Stimulated activated CD4-positive, alpha-beta T cell treated with anti-CD3 and anti-CD28 coated beads, TNF-alpha, amount 100 ng/mL, for 4 hours (primary cell): Measurements from ENCODE around the gene RORC.
A peak's percentile ranks its signal among the peaks of the same experiment; 100 is the strongest.

Source experiments
- DNase-seq, 3 experiments: peaks; one replicate each; pipeline ENCODE4 v3.0.0-alpha.2; 2020; ENCODE audit warnings: low read depth in 3 of 3

The RORC gene

DNA sequence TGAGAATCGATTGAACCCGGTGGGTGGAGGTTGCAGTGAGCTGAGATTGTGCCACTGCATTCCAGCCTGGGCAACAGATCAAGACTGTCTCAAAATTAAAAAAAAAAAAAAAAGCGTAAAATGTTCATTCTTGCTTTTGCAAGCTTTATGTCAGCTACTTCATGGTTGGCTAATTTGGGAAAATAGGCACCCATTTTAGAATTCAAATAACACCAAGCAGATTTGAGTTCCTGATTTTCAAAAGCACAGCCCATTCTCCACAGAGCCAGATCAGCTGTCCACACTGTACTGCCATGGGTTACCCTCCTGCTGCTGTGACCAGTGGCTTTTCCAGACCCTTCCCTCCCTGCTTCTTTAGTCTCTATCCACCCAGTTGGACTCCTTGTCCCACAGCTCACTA, 17.5 kb upstream of the RORC start:
- DNase-seq, result no peak

DNA sequence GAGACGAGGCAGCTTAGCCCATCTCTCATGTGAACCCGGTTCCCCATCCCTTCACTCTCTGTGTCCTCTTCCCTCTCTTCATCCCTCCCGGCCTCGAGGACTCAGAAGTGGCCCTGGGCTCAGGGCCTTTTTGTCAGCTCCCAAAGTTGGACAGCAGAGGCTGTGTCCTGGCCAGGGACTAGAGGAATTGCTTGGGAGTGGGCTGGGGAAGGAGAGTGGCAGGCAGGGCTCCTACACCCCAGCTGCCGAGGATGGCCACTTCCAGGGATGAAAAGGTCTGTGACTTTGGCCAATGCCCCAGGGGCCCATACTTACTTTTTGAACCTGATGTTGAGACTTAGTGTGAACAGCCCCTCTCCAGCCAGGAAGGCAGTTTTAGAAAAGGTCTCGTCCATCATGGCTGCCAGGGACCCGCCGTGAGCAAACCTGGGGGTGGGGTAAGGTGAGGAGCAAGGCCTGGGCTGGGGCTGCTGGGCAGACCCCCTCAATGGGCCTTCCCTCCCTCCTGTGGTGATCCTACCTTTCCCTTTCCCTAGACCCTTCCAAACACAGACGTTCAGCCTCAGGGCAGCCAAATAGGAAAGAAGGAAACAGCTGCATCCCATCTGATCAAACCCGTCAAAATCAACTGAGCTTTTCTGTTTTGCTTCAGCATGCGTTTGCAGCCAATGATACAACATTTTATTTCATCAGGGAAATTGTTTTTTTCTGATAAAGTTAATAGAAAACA, 16.4 kb upstream of the RORC start:
- no peak for DNase-seq

DNA sequence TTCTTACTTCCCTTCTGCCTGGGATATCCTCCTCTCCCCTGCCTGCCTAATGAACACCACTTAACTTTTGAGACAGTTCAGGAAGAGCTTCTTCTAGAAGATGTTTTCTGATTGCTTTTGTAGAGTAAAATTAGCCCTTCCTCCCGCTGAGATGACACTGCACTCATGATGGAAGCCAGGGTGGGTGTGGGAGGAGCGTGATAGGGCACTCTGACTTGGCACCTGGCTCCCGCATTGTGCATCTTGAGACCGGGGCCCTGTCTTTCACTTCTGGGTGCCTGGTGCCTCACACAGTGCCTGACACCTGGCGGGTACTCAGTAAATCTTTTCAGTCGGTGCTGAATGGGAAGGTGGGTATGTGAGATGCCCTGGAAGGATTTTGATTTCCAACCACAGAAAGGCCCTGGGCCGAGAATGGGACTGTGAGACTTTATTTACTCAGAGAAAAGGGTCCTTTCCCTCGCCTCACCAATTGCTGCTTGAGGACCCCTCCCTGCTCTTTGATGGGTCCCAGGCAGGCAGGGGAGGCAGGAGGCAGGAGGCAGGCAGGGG, 15.2 kb upstream of the RORC start:
- DNase-seq, result no peak

DNA sequence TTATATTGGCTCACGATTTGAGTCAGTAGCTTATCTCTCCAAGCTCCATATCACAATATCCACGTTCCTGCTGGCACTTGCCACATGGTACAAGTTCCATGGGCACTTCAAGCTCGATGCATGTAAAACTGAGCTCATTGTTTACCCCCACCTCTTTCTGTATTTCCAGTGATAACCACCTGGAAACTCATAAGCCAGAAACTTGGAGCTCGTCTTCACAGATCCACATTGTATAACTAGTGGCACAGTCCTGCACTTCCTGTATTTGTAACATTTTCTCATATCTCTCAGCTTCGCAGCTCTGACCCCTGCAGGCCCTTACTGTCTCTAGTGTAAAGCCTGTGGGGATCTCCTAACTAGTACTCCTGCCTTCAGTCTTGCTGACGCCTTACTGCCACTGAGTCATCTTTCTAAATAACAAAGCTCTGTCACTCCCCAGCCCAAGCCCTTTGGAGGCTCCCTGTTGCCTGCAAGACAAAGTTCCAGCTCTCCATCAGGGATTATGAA, 14.5 kb upstream of the RORC start:
- DNase-seq, result no peak

DNA sequence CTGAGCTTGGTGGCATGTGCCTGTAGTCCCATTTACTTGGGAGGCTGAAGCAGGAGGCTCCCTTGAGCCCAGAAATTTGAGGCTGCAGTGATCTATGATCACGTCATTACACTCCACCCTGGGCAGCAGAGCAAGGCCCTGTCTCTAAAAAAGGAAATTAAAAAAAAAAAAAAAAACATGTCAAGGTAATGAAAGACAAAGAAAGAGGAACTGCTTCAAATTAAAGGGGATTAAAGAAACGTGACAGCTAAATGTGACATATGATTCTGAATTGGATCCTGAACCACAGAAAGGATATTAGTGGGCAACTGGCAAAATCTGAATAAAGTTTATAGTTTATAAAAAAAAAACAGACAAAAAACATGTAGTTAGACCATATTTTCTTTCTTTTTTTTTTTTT, 11.8 kb upstream of the RORC start:
- no peak for DNase-seq

DNA sequence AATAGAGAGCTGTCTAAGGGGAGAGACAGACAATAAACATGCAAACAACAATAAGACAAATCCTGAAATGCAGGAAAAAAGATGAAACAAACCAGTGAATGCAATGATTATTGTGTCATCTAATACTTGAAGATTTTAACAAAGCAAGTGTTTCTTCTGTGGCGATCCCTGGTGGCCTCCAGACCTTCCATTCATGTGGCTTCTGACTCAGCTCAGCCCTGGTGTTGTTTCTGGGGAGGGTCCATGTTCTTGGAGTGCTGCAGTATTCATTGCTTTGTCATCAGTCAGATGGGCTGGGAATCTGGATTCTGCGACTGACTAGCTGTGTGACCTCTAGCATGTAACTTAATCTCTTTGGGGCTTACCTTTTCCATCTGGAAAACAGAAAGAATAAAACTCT, 9.5 kb upstream of the RORC start:
- DNase-seq, result no peak

DNA sequence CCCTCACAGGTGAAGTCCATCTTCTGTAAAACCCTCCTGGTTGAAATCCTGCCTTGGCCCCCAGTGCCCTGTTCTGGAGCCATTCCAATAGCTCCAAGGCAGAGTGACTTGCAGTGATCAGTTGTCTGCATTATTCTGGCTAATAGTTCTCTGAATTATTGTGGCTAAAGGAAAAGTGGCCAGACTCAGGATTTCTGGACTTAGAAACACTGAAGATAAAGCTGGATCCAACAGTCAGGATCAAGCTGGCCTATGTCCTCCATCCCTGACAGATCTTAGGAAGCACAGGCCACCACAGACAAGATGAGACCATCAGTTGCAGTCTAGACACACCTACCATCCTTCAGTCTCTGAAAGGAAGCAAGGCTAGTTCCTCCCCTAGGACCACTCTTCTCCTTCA, 8.8 kb upstream of the RORC start:
- DNase-seq, result no peak

DNA sequence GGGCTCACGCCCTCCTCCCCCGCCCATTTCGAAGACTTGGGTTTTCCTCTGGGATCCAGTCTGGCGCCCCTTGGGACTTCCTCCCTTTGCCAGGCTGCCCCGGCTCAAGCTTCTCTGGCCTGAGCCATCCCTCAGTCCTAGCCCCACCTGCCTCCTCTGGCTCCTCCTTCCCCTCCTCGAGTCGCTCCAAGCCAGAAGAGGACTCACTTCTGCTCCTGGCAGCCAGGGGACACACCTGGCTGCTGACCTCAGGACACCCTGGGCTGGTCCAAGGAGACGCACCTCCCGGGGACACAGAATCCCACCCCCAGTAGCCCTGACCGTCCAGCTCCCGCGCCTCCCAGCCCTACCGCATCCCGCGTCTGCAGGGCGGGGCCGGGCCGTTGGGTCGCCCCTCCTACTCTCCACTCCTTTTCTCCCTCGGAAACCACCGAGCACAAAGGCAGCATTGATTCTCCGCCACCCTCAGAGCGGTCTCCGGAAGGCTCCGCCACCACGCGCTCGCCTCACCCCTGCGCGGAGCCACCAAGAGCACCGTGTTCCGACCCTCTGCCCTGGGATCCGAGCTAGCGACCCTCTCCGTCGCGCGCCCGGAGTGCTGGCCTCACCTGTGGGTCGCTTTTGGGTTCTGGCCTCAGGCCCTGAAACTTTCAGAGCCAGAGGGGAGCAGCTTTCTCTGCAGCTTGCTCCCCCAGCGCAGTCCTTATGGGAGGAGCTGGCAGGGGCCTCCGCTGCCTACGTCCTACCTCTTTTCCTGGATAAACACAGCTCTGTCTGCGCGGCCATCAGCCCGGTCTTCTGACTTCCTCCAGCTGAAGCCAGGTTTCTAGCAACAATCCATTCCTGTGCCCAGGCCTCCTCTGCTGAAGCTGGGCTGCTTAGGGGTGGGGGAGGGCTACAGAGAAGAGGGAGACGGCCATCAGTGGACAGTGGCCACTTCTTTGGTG, 8.1 kb upstream of the RORC start, which contains the start of gene C2CD4D:
Gene C2CD4D, minus strand, starts transcription at position 364 of the 947 bp plus-strand sequence. CDS start 831 bp downstream, outside the sequence.
- peak in 2 of 3 experiments; percentile 50 to 55 for DNase-seq

DNA sequence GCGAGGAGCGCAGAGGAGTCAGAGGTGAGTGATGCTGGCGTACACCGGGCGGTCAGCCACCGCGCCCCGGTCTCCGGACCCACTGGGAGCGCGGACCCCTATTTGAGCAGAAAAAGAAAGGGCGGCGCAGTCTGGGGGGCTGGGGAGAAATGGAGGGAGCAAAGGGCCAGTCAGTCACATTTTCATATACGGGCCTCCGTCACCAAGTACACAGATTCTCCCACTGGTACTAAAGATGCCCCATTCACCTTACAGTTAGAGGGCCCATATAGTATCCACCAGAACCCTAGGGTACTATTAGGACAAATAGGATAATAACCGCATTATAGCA, 7.4 kb upstream of the RORC start:
- DNase-seq, result no peak

DNA sequence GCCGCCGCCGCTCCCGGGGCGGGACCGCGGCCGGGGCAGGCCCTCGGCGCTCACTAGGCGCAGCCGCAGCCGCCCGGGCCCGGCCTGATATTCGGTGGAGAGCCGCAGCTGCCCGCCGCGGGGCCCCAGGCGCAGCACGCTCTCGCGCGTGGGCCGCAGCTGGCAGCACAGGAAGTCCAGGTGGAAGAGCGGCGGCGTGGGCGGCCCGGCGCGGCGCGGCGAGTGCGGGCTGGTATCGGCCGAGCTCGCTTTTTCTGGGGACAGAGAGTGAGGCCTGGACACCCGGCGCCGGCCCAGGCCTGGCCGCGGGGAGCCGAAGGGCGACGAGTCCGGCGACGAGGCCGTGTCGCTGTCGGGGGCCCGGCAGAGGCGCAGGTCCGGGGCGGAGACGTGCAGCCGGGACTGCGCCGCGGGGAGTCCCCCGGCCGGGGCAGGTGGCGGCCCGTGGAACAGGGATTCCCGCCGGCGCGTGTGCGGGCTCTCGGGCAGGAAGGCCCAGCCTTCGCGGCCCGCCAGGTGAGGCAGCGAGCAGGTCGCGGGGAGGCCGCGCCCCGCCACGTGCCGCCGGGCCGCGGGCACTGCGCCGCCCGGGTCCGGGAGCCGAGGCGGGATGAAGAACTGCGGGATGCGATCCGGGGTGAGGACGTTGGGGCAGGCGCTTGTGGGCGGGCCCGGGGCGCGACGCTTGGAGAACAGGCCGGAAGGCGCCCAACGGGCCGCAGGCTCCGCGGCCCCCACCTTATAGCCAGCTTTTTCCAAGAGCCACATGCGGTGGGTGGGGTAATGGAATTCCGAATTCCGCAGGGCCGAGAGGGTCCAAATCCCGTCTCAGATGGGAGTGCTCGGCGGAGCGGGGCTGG, 6.8 kb upstream of the RORC start:
- DNase-seq, result no peak

DNA sequence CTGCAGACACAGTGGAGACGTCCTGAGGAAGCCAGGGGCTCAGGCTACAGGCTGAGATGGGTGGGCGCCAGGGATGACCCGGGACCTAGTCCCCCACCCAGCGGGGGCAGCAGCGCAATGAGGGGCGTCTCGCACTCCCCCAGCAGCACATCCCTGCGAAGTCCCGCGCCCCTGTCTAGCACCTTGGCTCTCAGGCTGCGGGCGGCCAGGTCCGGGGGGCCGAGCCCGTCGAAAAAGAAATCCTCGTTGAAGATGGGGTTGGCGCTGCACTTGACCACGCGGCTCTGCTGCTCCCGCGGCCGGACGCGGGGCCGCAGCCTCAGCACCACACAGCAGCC, 6.3 kb upstream of the RORC start:
- DNase-seq, result no peak

DNA sequence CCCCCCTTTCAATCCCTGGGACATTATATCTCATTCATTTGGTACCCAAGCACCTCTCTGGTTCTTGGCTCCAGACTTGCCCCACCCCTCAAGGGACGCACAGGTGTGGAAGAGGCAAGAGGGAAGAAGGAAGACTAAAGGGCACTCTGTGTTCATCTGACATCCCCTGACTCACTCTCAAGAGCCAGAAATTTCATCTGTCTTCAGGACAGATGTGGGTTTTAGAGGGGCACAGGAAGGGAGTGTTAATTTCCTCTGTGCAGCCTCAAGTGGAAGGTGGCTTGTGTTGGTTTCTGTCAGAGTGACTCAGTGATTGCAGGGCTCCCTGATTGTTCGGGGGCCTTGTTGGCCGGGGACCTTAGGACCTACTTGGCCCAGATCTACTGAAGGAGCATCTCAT, 5.6 kb upstream of the RORC start:
- DNase-seq, result no peak

DNA sequence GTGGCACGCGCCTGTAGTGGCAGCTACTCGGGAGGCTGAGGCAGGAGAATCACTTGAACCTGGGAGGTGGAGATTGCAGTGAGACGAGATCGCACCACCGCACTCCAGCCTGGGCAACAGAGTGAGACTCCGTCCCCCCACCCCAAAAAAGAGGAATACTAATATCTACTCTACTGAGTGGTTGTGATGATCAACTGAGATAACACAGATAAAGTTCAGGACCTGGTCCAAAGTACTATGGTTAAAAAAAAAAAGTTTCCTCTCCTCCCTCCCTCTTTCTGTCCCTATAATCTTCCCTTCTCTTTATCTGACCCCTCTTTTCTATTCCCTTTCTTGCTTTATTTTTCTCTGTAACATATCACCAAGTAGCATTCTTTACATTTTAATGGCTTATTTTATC, 4.0 kb upstream of the RORC start:
- DNase-seq, result no peak

DNA sequence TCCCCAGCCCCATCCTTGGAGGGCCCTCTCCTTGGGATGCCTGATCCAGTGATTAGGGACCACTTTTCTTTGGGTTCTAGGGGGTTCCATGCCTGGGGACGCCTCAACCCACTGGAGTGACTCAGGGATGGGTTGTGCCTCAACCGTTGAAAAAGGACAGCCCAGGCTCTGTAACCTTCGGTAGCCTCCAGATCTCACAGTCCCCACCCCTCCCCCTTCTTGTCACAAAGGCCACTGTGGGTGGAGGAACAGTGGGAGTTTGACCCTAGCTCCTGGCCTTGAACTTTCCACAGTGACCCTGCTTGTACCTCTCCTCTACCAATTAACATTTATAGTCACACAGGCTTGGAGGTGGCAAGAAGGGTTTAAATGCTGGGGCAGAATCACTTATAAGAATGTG, 2.6 kb upstream of the RORC start:
- no peak for DNase-seq

DNA sequence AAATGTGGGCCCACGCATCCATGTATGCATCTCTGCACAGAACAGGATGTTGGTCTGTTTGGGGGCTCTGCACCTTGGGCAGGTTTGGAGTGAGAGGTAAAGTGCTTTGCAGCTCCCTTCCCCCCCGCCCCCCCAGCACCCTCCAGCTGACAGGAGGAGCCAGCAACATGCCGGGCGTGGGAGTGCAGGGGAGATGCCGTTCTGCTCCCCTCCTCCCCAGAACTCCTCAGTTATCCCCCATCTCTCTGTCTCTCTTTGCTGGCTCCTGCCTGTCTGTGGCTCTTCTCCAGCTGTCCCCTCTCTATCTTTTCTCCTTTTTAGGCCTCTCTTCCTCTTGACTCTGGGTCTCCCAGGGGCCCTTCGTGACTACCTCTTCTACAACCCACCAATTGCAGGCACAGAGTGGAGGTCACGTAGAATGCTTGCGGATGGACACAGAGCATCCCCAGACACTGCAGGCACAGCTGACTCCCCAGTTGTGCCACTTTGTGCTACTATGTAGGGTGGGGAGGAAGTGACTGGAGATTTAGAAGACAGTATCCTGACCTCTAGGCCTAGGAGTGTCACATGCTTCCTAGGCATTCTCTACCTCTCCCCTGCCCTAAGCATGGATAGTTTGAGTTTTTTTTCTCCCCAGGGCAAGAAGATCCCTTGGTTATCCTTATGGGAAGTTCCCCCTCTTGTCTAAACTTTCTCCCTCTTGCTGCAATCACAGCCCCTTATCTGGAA, 1.7 kb upstream of the RORC start:
- DNase-seq, result no peak

DNA sequence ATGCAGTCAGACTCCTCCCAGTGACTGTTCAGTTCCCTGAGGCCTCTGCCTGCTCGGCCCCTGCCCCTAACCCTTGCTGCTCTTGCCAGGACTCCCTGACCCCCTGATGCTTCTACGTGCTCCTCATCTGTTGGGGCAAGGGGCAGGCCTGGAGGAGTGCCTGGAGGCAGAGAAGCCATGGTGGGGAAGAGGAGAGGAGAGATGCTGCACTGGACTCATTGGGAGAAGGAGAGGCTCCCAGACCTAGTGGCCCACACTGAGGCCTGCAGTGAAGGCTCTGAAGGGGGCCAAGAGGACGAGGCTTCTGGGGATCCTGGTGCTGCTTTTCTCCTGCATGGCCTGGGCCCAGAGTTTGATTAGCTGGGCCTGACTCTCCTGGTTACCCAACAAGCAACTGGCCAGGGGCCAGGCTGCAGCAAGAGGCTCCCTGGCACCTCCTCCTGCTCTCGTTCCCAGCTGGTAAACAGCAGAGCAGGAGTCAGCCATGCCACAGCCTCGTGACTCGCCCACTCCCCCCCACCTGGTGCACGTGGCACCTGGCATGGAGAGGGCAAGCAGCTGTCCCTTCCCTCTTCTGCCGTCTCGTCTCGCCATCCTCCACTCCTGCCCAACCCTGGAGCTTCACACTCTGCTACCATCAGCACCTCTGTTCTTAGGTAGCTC, 847 bp upstream of the RORC start:
- DNase-seq, result no peak

DNA sequence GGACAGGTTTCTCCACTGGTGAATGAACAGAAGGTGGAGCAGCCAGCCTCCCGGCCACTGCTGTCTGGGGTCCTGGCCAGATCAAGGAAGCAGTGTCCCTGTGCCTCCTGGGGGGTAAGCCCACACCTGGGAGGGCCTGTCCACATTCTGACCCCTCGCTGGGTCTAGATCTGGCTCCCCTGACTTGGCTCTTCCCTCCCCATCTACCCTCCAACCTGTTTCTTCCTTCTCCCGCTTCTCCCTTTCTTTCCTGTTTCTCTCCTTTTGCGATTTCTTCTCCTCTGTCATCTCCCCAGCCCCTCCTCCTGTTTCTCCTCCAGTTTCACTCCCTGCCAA, 378 bp downstream of the RORC start:
- DNase-seq, result no peak

DNA sequence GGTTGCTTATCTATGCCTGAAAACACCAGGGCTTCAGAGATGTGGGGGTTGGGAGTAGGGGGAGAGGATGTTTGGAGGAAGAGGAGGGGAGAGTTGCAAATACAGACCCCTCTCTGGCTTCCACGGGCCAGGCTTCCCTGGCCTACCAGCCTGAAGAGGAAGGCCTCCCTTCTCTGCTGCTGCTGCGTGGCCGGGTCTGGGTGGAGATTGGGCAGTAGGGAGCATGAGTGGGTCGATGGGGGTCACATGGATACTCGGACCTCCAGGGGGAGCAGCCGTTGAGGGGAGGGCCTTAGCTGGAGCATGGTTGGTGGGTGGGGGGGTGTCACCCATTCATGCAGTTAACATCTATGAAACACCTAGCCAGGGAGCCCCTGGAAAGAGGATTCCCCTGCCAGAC, 1.5 kb downstream of the RORC start:
- no peak for DNase-seq

DNA sequence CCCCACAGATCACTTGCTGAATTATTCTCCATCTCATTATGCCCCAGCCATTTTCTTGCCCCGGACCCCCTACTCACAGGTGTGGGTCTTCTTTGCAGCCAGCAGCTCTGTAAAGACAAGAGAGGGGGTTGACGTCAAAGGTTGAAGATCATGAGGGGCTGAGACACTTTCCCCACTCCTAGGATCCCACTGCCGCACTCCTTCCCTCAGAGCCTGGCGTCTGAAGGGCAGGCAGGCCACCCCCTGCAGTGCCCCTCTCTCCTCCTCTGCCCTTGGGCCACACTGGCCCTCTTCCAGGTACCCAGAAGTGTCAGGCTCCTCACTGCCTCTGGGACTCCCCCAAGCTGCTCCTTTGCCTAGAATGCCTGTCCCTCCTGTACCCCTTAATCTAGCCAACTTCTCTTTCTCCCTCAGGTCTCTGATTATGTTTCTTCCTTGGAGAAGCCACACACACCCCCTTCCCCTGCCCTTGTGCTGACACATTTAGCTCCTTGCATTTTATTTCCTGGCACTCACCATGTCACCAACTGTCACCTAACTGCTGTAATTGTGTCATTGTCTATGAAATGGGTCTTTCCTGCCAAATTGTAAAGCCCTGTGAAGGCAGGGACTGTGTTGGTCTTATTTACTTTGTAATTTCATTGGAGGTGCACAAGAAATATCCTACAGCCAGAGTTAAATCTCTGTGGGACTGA, 2.1 kb downstream of the RORC start:
- DNase-seq, result no peak

DNA sequence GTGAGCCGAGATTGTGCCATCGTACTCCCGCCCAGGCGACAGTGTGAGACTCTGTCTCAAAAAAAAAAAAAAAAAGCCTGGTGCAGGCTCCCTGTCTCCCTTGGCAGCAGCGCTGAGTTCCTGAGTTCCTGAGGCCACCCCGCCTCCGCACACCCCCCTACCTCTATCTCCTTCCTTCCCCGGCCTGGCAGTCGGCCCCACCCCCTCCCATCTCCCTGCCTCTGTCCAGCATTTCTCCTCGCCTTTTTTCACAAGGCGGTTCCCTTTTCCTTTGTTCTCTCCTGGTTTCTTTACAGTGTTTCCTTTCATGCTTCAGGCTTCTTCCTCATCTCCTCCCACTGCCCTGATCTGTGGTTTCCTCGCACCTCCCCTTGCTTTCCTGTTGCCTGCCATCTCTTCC, 2.7 kb downstream of the RORC start:
- no peak for DNase-seq
